DMS114 treated with DMSO at 0.1 percent for 48 hours (cell line): ENCODE measurements around the gene SENP8.

Experiments used
- DNase-seq: peaks from one replicate; lab custom pipeline; 2025; ENCODE audit not compliant: unreplicated experiment; lab: John Stamatoyannopoulos, UW

The SENP8 gene

GRCh38 chr15:72174551-72175165 lies 56.5 kb downstream of the SENP8 start:
- no peak for DNase-seq

GRCh38 chr15:72175186-72176044 lies 57.2 kb downstream of the SENP8 start:
- no peak for DNase-seq

GRCh38 chr15:72176159-72176558 lies 58.0 kb downstream of the SENP8 start:
- no peak for DNase-seq

- no peak for DNase-seq
Measured at GRCh38 chr15:72176743-72177142, 58.5 kb downstream of the SENP8 start.

- DNase-seq: no peak
Measured at GRCh38 chr15:72178976-72179585, 60.9 kb downstream of the SENP8 start.

- no peak for DNase-seq
Measured at GRCh38 chr15:72179950-72180581, 61.9 kb downstream of the SENP8 start.

- no peak for DNase-seq
Measured at GRCh38 chr15:72180761-72181324, 62.6 kb downstream of the SENP8 start.

GRCh38 chr15:72182244-72182643 lies 64.0 kb downstream of the SENP8 start:
- DNase-seq: no peak

- no peak for DNase-seq
Measured at GRCh38 chr15:72182673-72183072, 64.5 kb downstream of the SENP8 start.

GRCh38 chr15:72183781-72184164 lies 65.6 kb downstream of the SENP8 start:
- no peak for DNase-seq

GRCh38 chr15:72184165-72184811 lies 66.1 kb downstream of the SENP8 start:
- no peak for DNase-seq

GRCh38 chr15:72189250-72189902 lies 71.2 kb downstream of the SENP8 start:
- DNase-seq: no peak

- DNase-seq: no peak
Measured at GRCh38 chr15:72192416-72192815, 74.2 kb downstream of the SENP8 start.
